ENCODE measurements around the gene PAH. TPM values are rescaled to one million over a fixed set of nuclear protein-coding genes. Genes with fewer than 3 reads are reported as not detected.

The PAH gene
- total and polyA plus RNA-seq, 2 of the 8 experiments (the other 6 are each of a cell fraction or from before 2014, with no cell fraction given) = 3.9 to 9.0 TPM

DNA sequence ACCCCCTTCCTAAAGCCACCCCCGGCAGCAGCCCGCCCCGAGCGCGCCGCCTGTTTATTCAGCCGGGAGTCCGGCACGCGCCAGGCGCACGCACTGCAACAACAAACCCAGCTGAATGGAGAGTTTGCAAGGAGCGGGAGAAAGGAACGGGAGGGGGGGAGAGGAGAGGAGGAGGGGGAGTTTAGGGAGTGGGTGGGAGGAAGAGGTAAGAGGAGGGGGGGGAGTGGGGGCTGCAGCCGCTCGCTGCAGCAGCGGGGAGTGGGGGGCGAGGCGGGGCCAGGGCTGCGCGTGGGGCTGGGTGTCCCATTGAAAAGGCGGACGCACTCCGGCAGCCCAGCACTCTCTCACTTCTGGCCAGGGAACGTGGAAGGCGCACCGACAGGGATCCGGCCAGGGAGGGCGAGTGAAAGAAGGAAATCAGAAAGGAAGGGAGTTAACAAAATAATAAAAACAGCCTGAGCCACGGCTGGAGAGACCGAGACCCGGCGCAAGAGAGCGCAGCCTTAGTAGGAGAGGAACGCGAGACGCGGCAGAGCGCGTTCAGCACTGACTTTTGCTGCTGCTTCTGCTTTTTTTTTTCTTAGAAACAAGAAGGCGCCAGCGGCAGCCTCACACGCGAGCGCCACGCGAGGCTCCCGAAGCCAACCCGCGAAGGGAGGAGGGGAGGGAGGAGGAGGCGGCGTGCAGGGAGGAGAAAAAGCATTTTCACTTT is 40.5 kb upstream of the PAH start, which contains the start of gene ASCL1 (continued):
- TF ChIP-seq KDM1A (IDR thresholded peaks at IDR 0.05; ENCODE audit: borderline replicate concordance, low read length) (no peak), BRCA1 (IDR thresholded peaks at IDR 0.05; ENCODE audit: low read depth, low read length) (no peak), MAFK (IDR thresholded peaks at IDR 0.05; ENCODE audit: low read depth, low read length) (no peak), CBX5 (IDR thresholded peaks at IDR 0.05; ENCODE audit: low read depth, low read length) (no peak), RXRA (IDR thresholded peaks at IDR 0.05; ENCODE audit: insufficient read depth, low read depth, low read length) (no peak), EZH2 (IDR thresholded peaks at IDR 0.05; ENCODE audit: low read depth, low read length, severe bottlenecking) (no peak)
- TF ChIP-seq, protein P1, sequence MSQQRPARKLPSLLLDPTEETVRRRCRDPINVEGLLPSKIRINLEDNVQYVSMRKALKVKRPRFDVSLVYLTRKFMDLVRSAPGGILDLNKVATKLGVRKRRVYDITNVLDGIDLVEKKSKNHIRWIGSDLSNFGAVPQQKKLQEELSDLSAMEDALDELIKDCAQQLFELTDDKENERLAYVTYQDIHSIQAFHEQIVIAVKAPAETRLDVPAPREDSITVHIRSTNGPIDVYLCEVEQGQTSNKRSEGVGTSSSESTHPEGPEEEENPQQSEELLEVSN (IDR thresholded peaks at IDR 0.05) = no peak
- TF ChIP-seq, protein P2, sequence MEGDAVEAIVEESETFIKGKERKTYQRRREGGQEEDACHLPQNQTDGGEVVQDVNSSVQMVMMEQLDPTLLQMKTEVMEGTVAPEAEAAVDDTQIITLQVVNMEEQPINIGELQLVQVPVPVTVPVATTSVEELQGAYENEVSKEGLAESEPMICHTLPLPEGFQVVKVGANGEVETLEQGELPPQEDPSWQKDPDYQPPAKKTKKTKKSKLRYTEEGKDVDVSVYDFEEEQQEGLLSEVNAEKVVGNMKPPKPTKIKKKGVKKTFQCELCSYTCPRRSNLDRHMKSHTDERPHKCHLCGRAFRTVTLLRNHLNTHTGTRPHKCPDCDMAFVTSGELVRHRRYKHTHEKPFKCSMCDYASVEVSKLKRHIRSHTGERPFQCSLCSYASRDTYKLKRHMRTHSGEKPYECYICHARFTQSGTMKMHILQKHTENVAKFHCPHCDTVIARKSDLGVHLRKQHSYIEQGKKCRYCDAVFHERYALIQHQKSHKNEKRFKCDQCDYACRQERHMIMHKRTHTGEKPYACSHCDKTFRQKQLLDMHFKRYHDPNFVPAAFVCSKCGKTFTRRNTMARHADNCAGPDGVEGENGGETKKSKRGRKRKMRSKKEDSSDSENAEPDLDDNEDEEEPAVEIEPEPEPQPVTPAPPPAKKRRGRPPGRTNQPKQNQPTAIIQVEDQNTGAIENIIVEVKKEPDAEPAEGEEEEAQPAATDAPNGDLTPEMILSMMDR (IDR thresholded peaks at IDR 0.05; ENCODE audit: control extremely low read depth in 1 of 3, insufficient read depth in 1 of 3, low read depth in 1 of 3, low read length in 3 of 3) = no peak

Measured in H1 (cell line).